ENCODE results near the gene VPS4A.
"Not testable (repeated sequence)": the region's sequence is repeated elsewhere in the genome, so short reads cannot be mapped to it uniquely, and the experiment has no call there.

The VPS4A gene

GRCh38 chr16:69310653-69311532 lies at the start of gene VPS4A:
TSS of gene VPS4A (plus strand) at chr16:69311350. CDS start at chr16:69311512, 162 bp downstream.
- DNase-seq, result peak; percentile 100

- DNase-seq, result no peak
Observed at GRCh38 chr16:69266334-69267063, 44.7 kb upstream of the VPS4A start.

DNA sequence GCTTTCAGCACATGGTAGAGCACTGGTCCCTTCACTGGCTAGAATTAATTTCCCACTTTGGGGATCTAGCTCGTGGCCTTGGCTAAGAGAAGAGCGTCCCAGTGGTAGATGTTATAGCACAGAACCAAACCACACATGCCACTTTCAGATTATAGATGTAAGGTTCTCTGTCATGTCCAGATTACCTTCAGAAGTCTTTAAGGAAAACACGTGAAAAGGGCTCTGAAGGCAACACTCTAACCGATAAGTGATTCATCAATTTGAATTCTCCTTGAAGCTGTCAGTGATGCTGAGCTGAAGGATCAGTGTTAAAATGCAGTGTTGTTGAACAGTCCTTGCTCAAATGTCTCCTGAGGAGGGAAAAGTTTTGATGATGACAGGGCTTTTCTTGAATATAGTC lies 43.5 kb upstream of the VPS4A start:
- DNase-seq, result no peak

DNA sequence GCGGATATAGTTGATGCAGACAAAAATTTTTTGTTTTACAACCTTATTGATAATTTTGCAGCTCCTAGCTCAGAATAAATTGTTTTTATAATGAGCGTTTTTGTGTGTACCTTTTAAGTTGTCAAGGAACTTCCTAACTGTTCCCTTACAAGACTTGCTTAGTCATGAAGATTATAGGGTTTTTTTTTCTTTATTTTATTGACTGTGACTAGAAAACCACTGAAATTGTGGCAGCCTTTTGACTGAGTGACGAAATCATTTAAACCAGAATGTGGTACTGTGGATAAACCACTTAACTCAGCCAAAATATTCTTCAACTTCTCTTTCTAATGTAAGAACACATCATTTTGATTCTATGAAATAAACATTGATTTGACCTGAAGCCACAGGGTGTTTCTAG lies 40.8 kb upstream of the VPS4A start:
- DNase-seq, result no peak

GRCh38 chr16:69270831-69271230 lies 40.3 kb upstream of the VPS4A start:
- no peak for DNase-seq

- DNase-seq, result no peak
Observed at GRCh38 chr16:69273009-69273408, 38.1 kb upstream of the VPS4A start.

- no peak for DNase-seq
Observed at GRCh38 chr16:69274699-69275235, 36.4 kb upstream of the VPS4A start.

DNA sequence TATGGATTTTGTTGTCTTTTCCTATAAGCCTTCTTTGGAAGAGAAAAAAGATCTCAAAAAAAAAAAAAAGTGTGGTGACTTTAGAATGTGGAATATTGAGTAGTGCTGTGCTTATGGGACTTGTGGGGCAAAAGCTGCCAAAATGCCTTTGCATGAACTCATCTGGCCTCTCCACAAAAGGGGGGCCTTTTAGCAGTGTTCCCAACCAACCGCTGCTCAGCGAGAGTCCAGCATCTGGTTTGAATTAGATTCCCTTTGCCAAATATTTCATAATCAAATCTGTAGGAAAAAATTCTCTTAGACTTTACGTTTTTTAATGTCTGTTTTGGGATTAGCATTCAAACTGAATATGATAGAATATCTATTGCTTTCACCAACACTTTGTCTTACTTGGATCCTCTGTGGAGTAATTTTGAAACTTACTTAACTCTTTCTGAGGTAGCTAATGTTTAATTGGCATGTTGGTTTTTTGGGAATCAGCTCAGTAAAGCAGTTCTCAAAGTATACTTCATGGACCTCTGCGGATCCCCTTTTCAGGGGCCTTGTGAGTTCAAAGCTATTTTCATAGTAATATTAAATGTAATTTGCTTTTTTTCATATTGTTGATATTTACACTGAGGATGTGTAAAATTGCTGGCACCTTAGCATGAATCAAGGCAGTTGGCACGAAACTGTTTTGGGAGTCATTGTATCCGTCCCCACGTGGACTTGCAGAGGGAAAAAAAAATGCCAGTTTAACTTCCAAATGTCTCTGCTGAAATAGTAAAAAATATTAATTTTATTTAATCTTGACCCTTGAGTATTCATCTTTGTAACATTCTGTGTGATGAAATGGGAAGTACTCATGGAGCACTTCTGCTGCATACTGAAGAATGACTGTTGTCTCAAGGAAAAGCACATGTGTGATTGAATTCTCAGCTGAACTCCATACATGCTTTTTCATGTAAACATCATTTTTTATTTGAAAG lies 34.7 kb upstream of the VPS4A start:
- DNase-seq, result no peak

GRCh38 chr16:69277413-69277812 lies 33.7 kb upstream of the VPS4A start:
- DNase-seq, result no peak

GRCh38 chr16:69283851-69284250 lies 27.3 kb upstream of the VPS4A start:
- no peak for DNase-seq

- no peak for DNase-seq
Observed at GRCh38 chr16:69285240-69285639, 25.9 kb upstream of the VPS4A start.

GRCh38 chr16:69286941-69287713 lies 24.0 kb upstream of the VPS4A start:
- peak; percentile 59 for DNase-seq

- not testable (repeated sequence) for DNase-seq
Observed at GRCh38 chr16:69291657-69292056, 19.5 kb upstream of the VPS4A start.

GRCh38 chr16:69293401-69293800 lies 17.7 kb upstream of the VPS4A start:
- no peak for DNase-seq

DNA sequence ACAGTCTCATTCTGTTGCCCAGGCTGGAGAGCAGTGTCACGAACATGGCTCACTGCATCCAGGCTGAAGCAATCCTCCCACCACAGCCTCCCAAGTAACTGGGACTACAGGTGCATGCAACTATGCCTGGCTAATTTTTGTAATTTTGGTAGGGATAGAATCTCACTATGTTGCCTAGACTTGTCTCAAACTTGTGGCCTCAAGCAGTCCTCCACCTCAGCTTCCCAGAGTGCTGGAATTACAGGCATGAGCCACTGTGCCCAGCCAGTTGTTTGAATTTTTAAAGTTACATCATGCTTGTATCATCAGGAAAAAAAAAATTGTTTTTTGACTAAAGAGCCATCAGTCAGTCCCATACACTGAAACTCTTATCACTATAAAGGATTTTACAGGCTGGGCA lies 17.1 kb upstream of the VPS4A start:
- DNase-seq, result no peak

- DNase-seq, result not testable (repeated sequence)
Observed at GRCh38 chr16:69296771-69297170, 14.4 kb upstream of the VPS4A start.

DNA sequence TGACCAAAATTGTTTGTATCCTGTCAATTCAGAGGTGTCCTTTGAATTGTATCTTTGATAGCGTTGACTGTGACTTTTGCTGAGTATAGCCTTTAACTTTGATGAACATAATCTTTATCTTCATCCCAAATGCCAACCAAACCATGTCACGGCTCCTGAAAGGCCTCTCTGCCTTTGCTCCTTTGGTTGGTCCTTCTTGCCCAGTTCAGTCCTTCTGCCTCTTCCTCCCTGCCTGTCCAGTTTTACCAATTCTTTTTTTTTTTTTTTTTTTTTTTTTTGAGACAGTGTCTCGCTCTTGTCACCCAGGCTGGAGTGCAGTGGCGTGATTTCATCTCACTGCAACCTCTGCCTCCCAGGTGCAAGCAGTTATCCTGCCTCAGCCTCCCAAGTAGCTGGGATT lies 12.9 kb upstream of the VPS4A start:
- DNase-seq, result no peak

DNA sequence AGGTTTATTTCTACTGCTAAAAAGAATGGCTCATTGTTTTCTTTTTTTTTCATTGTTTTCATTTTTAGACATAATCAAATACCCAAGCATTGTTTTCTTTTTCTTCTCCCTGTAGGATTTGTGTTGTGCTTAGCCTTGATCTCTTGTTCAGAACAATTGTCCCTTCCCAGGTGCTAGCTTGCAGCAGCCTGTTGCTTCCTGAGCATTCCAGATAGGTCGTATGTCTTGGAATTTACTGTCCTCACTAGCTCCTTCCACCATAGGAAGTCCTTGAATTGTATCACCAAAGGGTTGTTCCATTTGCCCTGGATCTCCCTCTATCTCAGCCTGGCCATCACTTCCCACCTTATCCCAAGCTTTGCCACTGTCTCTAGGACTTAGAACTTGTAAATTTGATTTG lies 10.0 kb upstream of the VPS4A start:
- no peak for DNase-seq

- peak; percentile 30 for DNase-seq
Observed at GRCh38 chr16:69301861-69302260, 9.3 kb upstream of the VPS4A start.

DNA sequence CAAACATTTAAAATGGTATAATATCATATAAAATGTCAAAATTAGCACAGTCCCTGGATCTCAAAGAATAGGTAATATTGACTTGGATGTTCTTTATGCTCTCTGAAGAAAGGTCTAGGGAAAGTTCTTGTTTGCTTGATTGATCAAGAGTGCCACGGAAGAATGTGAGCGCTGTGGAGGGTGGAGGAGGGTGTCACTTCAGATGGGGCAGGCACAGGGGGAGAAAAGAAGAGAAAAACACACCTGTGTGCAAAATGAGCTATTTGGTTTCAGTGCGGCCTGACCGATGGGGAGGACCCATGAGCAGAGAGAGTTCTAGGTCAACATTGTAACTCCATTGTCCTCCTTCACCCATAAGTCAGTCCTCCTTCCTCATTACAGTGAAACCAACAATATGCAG lies 8.8 kb upstream of the VPS4A start:
- DNase-seq, result no peak

DNA sequence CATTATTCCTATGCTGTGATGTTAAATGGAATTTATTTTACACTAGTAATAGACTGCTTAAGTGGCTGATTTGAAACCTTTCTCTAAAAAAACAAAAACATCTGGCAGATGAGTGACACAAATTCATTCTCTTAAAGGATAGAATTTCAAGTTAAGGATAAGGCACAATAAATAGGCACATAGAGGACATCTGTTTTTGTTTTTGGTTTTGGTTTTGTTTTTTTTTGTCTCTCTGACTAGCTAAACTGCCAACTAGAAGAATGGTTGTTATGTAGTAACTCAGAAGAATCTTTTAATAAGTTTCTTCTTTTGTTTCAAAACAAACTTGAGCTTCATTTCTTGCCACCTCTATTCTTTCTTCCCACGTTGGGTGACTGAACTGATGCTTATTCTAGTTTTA lies 5.1 kb upstream of the VPS4A start:
- no peak for DNase-seq

GRCh38 chr16:69307091-69307490 lies 4.1 kb upstream of the VPS4A start:
- no peak for DNase-seq
